ENCODE data around the gene MEGF11. TPM values are rescaled to one million over a fixed set of nuclear protein-coding genes. Genes with fewer than 3 reads are reported as not detected.

MEGF11 gene
- total RNA-seq, 1 experiment from 2014 or later, result 1.2 TPM

DNA sequence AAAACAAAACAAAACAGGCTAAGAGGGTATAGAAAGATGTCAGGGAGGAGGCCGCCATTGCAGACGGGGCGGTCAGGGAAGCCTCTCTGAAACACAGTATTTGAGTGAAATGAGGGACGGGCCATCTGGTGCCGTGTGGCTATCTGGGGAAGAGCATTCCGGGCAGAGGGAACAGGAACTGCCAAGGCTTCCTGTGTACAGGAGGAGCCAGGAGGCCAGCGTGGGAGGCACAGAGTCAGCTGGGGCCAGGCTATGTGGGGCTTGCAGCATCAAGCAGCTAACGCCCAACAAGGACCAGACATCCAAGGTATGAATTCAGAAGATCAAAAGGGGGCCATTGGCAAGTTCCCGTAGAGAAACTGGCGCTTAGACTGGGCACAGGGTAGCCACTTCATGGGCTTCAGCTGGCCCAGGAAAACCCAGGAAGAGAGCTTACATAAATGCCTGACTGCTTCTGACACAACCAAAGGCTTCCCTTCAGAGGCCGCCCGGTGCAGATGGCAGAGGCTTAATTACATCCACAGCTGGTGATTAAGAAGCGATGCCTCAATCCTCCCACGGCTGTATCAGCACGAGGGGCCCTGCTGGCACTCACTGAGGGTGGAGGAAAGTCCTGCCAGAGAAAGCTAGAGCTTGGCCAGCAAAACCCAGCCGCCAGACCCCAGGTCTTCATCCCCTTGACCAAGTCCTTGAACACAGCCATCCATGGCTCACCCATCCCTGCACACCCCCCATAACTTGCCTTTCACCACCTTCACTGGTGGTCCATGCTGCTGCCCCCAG is 144.9 kb downstream of the MEGF11 start:
- Histone ChIP-seq H3K27ac (ENCODE audit: insufficient read length, low read depth, low read length) (no peak overlapping the region), H3K79me1 (ENCODE audit: insufficient read depth, low read depth, low read length, poor library complexity, severe bottlenecking) (no peaks in the 10 kb centered on the region), H4K91ac (ENCODE audit: insufficient read length, low read depth, low read length) (no peak overlapping the region), H2AK5ac (ENCODE audit: insufficient read length, low read length) (no peak overlapping the region), H3K9ac (ENCODE audit: extremely low read depth, insufficient read length, low read length) (no peak overlapping the region), H2BK15ac (ENCODE audit: low read depth, low read length) (no peak overlapping the region), H3K79me2 (ENCODE audit: insufficient read depth, low read length) (no peaks in the 10 kb centered on the region), H3K56ac (ENCODE audit: insufficient read length, low read depth, low read length) (no peak overlapping the region), H3K9me3 (ENCODE audit: control insufficient read depth, low read depth, low read length) (no peaks in the 10 kb centered on the region), H3K4me1 (ENCODE audit: insufficient read depth, low read length) (no peaks in the 10 kb centered on the region), H3K23ac (ENCODE audit: insufficient read length, low read depth, low read length) (no peak overlapping the region), H3K23me2 (ENCODE audit: insufficient read length, low read depth, low read length, poor library complexity, severe bottlenecking) (no peaks in the 10 kb centered on the region), H4K8ac (replicated peaks; ENCODE audit: insufficient read length, low read depth, low read length) (no peak overlapping the region), H3K27me3 (ENCODE audit: insufficient read depth, low read length) (no peaks in the 10 kb centered on the region), H4K5ac (ENCODE audit: insufficient read length, low read depth, low read length) (no peak overlapping the region), H4K20me1 (ENCODE audit: control insufficient read depth, insufficient read depth, insufficient read length) (no peaks in the 10 kb centered on the region), H3K18ac (ENCODE audit: insufficient read length, low read depth, low read length) (no peak overlapping the region), H3K4me2 (ENCODE audit: insufficient read depth, insufficient read length, low read length) (no peak overlapping the region), H3K14ac (ENCODE audit: insufficient read depth, low read length) (no peak overlapping the region), H2BK12ac (ENCODE audit: insufficient read length, low read depth, low read length) (no peak overlapping the region), H2BK5ac (ENCODE audit: insufficient read length, low read length) (no peak overlapping the region), H3K4ac (ENCODE audit: low read depth, low read length) (no peak overlapping the region), H2AFZ (ENCODE audit: low read length) (no peak overlapping the region), H2BK120ac (ENCODE audit: low read depth, low read length, poor library complexity, severe bottlenecking) (no peak overlapping the region), H3T11ph (ENCODE audit: low read length) (no peak overlapping the region), H2BK20ac (ENCODE audit: low read depth, low read length, poor library complexity, severe bottlenecking) (no peak overlapping the region)
- DNase-seq, result no peak
- Mint-ChIP-seq H3K27me3 (ENCODE audit: low read depth) (peaks cover 12% of the 10 kb centered on the region), H3K4me3 (no peak overlapping the region), H3K4me1 (peaks cover 24 to 54% of the 10 kb centered on the region in 2 experiments), H3K36me3 (ENCODE audit: insufficient read depth in 1 of 3, low read depth in 3 of 3) (no peaks in the 10 kb centered on the region), H3K9me3 (no peaks in the 10 kb centered on the region), H3K27ac (no peak overlapping the region; a peak in 2 of 7 replicates)
- TF ChIP-seq, protein P1, sequence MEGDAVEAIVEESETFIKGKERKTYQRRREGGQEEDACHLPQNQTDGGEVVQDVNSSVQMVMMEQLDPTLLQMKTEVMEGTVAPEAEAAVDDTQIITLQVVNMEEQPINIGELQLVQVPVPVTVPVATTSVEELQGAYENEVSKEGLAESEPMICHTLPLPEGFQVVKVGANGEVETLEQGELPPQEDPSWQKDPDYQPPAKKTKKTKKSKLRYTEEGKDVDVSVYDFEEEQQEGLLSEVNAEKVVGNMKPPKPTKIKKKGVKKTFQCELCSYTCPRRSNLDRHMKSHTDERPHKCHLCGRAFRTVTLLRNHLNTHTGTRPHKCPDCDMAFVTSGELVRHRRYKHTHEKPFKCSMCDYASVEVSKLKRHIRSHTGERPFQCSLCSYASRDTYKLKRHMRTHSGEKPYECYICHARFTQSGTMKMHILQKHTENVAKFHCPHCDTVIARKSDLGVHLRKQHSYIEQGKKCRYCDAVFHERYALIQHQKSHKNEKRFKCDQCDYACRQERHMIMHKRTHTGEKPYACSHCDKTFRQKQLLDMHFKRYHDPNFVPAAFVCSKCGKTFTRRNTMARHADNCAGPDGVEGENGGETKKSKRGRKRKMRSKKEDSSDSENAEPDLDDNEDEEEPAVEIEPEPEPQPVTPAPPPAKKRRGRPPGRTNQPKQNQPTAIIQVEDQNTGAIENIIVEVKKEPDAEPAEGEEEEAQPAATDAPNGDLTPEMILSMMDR (conservative IDR thresholded peaks at IDR 0.05), result no peak
- WGBS (ENCODE audit: extremely low coverage, insufficient read length, low lambda C conversion rate), result no CpG with 5 or more reads among the region's 16 CpGs
